ENCODE data around the gene TSPAN4.

GRCh38 chr11:859394-860131, 16.9 kb downstream of the TSPAN4 start:
- TF ChIP-seq ZFP30 (CRISPR knock-in tag; IDR thresholded peaks at IDR 0.05) = no peak
- TF ChIP-seq ZC3H10 (CRISPR knock-in tag; IDR thresholded peaks at IDR 0.05) = no peak
- no peak for TF ChIP-seq PATZ1 (CRISPR knock-in tag; IDR thresholded peaks at IDR 0.05; ENCODE audit: borderline replicate concordance)
- TF ChIP-seq TCF4 (CRISPR knock-in tag; IDR thresholded peaks at IDR 0.05; ENCODE audit: borderline replicate concordance) = no peak
- TF ChIP-seq ESRRG (CRISPR knock-in tag; IDR thresholded peaks at IDR 0.05) = no peak
- TF ChIP-seq ZNF8 (CRISPR knock-in tag; IDR thresholded peaks at IDR 0.05) = no peak
- no peak for TF ChIP-seq ARNTL (CRISPR knock-in tag; IDR thresholded peaks at IDR 0.05; ENCODE audit: borderline replicate concordance, low read depth)
- TF ChIP-seq CSRNP3 (CRISPR knock-in tag; IDR thresholded peaks at IDR 0.05) = no peak
- TF ChIP-seq ISL1 (CRISPR knock-in tag; IDR thresholded peaks at IDR 0.05) = no peak
- no peak for TF ChIP-seq TOX (CRISPR knock-in tag; IDR thresholded peaks at IDR 0.05; ENCODE audit: borderline replicate concordance)
